IPS-NIHi7 (cell line): ENCODE results near the gene CTRB2.
"Not testable (repeated sequence)": the region's sequence is repeated elsewhere in the genome, so short reads cannot be mapped to it uniquely, and the experiment has no call there.

Source experiments
- DNase-seq: peaks from one replicate; pipeline ENCODE4 v3.0.0; 2012; ENCODE audit warnings: mixed read lengths; ENCODE audit errors: extremely low spot score

Gene CTRB2

GRCh38 chr16:75242436-75243078 lies 35.6 kb upstream of the CTRB2 start:
- not testable (repeated sequence) for DNase-seq

GRCh38 chr16:75241955-75242354 lies 35.0 kb upstream of the CTRB2 start:
- no peak for DNase-seq

GRCh38 chr16:75241412-75241811 lies 34.5 kb upstream of the CTRB2 start:
- DNase-seq, result no peak

GRCh38 chr16:75240633-75241032 lies 33.7 kb upstream of the CTRB2 start:
- not testable (repeated sequence) for DNase-seq

- DNase-seq, result no peak
Observed at GRCh38 chr16:75239542-75240122, 32.7 kb upstream of the CTRB2 start.

- no peak for DNase-seq
Observed at GRCh38 chr16:75238853-75239541, 32.0 kb upstream of the CTRB2 start.

- DNase-seq, result no peak
Observed at GRCh38 chr16:75238132-75238852, 31.3 kb upstream of the CTRB2 start.

GRCh38 chr16:75237398-75238131 lies 30.6 kb upstream of the CTRB2 start:
- no peak for DNase-seq

GRCh38 chr16:75236736-75237397 lies 29.9 kb upstream of the CTRB2 start:
- no peak for DNase-seq

GRCh38 chr16:75236232-75236631 lies 29.3 kb upstream of the CTRB2 start:
- no peak for DNase-seq

- no peak for DNase-seq
Observed at GRCh38 chr16:75235721-75236193, 28.8 kb upstream of the CTRB2 start.

GRCh38 chr16:75234856-75235696 lies 28.1 kb upstream of the CTRB2 start:
- DNase-seq, result no peak

- DNase-seq, result no peak
Observed at GRCh38 chr16:75233611-75233938, 26.6 kb upstream of the CTRB2 start.

GRCh38 chr16:75231570-75231969 lies 24.6 kb upstream of the CTRB2 start:
- DNase-seq, result no peak

GRCh38 chr16:75230471-75231110 lies 23.6 kb upstream of the CTRB2 start:
- no peak for DNase-seq

- DNase-seq, result no peak
Observed at GRCh38 chr16:75229172-75230031, 22.4 kb upstream of the CTRB2 start.

- DNase-seq, result no peak
Observed at GRCh38 chr16:75228143-75228976, 21.4 kb upstream of the CTRB2 start.
